Esophagus muscularis mucosa (tissue), 4 donors: ENCODE results near the gene C1orf116. TPM values are rescaled to one million over a fixed set of nuclear protein-coding genes. Genes with fewer than 3 reads are reported as not detected.
A peak's percentile ranks its signal among the peaks of the same experiment; 100 is the strongest.

Experiments
- DNase-seq: peaks from one replicate; pipeline ENCODE4 v3.0.0-alpha.2; 2017; ENCODE audit errors: extremely low spot score
- H3K27ac ChIP-seq, 4 donors: fragments of 200-600 bp; sonication (generic); replicated peaks in 1 of 4; 1 replicate in 3 of 4; 2 replicates in 1 of 4; pipeline ENCODE4 v1.5.1; 2016 to 2019; ENCODE audit warnings: mild to moderate bottlenecking in 1 of 4
- H3K27me3 ChIP-seq, 4 donors: fragments of 200-600 bp; sonication (generic); one replicate each; pipeline versions ENCODE4 v1.5.1 to v1.6.0; 2016 to 2019
- H3K36me3 ChIP-seq, 4 donors: fragments of 200-600 bp; sonication (generic); one replicate each; pipeline ENCODE4 v1.5.1; 2016 to 2019
- H3K4me1 ChIP-seq, 4 donors: fragments of 200-600 bp; sonication (generic); one replicate each; pipeline ENCODE4 v1.5.1; 2016 to 2019
- H3K4me3 ChIP-seq, 4 donors: fragments of 200-600 bp; sonication (generic); 1 replicate in 2 of 4; 2 replicates in 2 of 4; pipeline ENCODE4 v1.5.1; 2016 to 2019; ENCODE audit warnings: mild to moderate bottlenecking in 4 of 4, moderate library complexity in 1 of 4
- H3K9me3 ChIP-seq, 4 donors: fragments of 200-600 bp; sonication (generic); 1 replicate in 3 of 4; 2 replicates in 1 of 4; pipeline ENCODE4 v1.5.1; 2016 to 2019
- CTCF ChIP-seq, 3 experiments: fragments of 200-600 bp in 2 of 3; fragments of 450-650 bp in 1 of 3; sonication (generic) in 2 of 3; IDR thresholded peaks; one replicate each; pipeline ENCODE4 v1.5.1; 2017 to 2019; ENCODE audit warnings: antibody characterized with exemption in 3 of 3, mild to moderate bottlenecking in 2 of 3, moderate library complexity in 1 of 3
- EP300 ChIP-seq: sonication (generic); formaldehyde crosslinking; IDR thresholded peaks from one replicate; pipeline ENCODE4 v1.6.1; 2017; ENCODE audit warnings: antibody characterized with exemption
- POLR2A ChIP-seq: fragments of 450-650 bp; IDR thresholded peaks from one replicate; pipeline ENCODE4 v1.6.1; 2017; ENCODE audit warnings: antibody characterized with exemption, moderate library complexity, mild to moderate bottlenecking, low read depth
- POLR2AphosphoS5 ChIP-seq, 2 donors: sonication (generic); formaldehyde crosslinking; IDR thresholded peaks; one replicate each; pipeline ENCODE4 v1.6.1; 2017; ENCODE audit warnings: antibody characterized with exemption in 2 of 2
- WGBS: methylation state at CpG from one replicate; pipeline ENCODE4 v1.1.5; 2018; 5-methylcytosine and 5-hydroxymethylcytosine counted together
- intact Hi-C: fragments of 100-400 bp; cut with DNase I; formaldehyde crosslinking; loops from one replicate; pipeline ENCODE4 v1.15.1; 2023
- total RNA-seq, 4 donors: library from RNA; depleted of rRNA; stranded (reverse); fragments of >200 nt; gene quantifications; one replicate each; pipeline versions ENCODE4 v1.1.0 to v1.2.1, GENCODE V29; 2016

C1orf116 gene
- total RNA-seq, 4 donors from 2014 or later: under 0.01 to 0.32 (median 0.17) TPM

DNA sequence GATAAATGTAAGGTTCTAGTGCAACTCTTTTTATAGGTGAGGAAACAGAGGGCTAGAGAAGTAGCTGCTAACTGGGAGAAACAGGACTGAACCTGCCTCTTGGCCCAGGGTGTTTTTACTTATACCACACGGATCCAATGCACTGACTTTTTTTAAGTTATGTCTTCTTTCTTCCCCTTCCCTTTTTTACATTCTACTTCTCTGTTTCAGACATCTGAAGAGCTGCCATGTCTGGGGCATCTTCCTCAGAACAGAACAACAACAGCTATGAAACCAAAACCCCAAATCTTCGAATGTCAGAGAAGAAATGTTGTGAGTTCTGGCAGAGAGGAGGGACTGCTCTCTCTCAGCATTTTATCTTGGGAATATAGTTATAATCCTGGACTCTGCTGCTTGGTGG is 21.9 kb upstream of the C1orf116 start:
- TF ChIP-seq CTCF (IDR thresholded peaks at IDR 0.05) (no peak), POLR2AphosphoS5 (IDR thresholded peaks at IDR 0.05) (no peak), EP300 (no peak), POLR2A (no peak)
- Histone ChIP-seq H3K27me3 (no peaks in the 10 kb centered on the region), H3K9me3 (no peaks in the 10 kb centered on the region), H3K4me3 (no peak overlapping the region), H3K4me1 (peaks cover 19 to 28% (median 26%) of the 10 kb centered on the region in 4 donors), H3K36me3 (peaks cover 0 to 7% (median 0%) of the 10 kb centered on the region in 4 donors), H3K27ac (peak overlapping the region in 2 of 4 donors; percentile 93)
- 59% methylated on average over 2 of the region's 2 CpGs for WGBS
- DNase-seq: no peak
- intact Hi-C loops: loop anchor here (10.0 kb wide), 1 partner anchor 910 kb away; no protein-coding TSS in a partner anchor

GRCh38 chr1:207052911-207053769 is 20.6 kb upstream of the C1orf116 start, which contains the start of gene PFKFB2:
Gene PFKFB2, plus strand, starts transcription at chr1:207053275. Its CDS starts 1,443 bp downstream, at chr1:207054718.
- intact Hi-C loops: loop anchor here (10.0 kb wide), 1 partner anchor 912 kb away; no protein-coding TSS in a partner anchor
- no peaks in the 10 kb centered on the region for H3K9me3 ChIP-seq
- H3K27me3 ChIP-seq: no peaks in the 10 kb centered on the region
- DNase-seq: peak; percentile 98
- no peak for TF ChIP-seq EP300
- TF ChIP-seq POLR2AphosphoS5 (IDR thresholded peaks at IDR 0.05): peak; percentile 91 to 94
- TF ChIP-seq CTCF (IDR thresholded peaks at IDR 0.05): peak in 2 of 3 experiments; percentile 21 to 46
- TF ChIP-seq POLR2A: peak; percentile 78
- peak within 1 kb of the TSS; percentile 67 to 78 (median 69) for H3K4me3 ChIP-seq
- H3K4me1 ChIP-seq: peaks cover 25 to 41% (median 39%) of the 10 kb centered on the region in 4 donors
- WGBS: 6% methylated on average over 26 of the region's 56 CpGs
- peak within 1 kb of the TSS; percentile 90 to 93 (median 93) for H3K27ac ChIP-seq
- H3K36me3 ChIP-seq: peaks cover 0 to 18% (median 10%) of the 10 kb centered on the region in 4 donors

GRCh38 chr1:207051191-207051943 is 18.8 kb upstream of the C1orf116 start, which contains the start of gene YOD1:
Gene YOD1, minus strand, starts transcription at chr1:207051208. Its CDS starts 178 bp downstream, at chr1:207051030.
- intact Hi-C loops: loop anchor here (2.0 to 10.0 kb wide), 2 partner anchors 25 to 913 kb away; no protein-coding TSS in a partner anchor
- peak within 1 kb of the TSS; percentile 85 to 97 (median 88) for H3K4me3 ChIP-seq
- peak within 1 kb of the TSS; percentile 88 to 93 (median 92) for H3K27ac ChIP-seq
- H3K27me3 ChIP-seq: no peaks in the 10 kb centered on the region
- H3K4me1 ChIP-seq: peaks cover 35 to 58% (median 57%) of the 10 kb centered on the region in 4 donors
- 42% methylated on average over 15 of the region's 15 CpGs for WGBS
- TF ChIP-seq POLR2A (no peak), EP300 (no peak), CTCF (IDR thresholded peaks at IDR 0.05) (no peak), POLR2AphosphoS5 (IDR thresholded peaks at IDR 0.05) (no peak)
- H3K36me3 ChIP-seq: peaks cover 0 to 22% (median 13%) of the 10 kb centered on the region in 4 donors
- DNase-seq: no peak
- no peaks in the 10 kb centered on the region for H3K9me3 ChIP-seq

DNA sequence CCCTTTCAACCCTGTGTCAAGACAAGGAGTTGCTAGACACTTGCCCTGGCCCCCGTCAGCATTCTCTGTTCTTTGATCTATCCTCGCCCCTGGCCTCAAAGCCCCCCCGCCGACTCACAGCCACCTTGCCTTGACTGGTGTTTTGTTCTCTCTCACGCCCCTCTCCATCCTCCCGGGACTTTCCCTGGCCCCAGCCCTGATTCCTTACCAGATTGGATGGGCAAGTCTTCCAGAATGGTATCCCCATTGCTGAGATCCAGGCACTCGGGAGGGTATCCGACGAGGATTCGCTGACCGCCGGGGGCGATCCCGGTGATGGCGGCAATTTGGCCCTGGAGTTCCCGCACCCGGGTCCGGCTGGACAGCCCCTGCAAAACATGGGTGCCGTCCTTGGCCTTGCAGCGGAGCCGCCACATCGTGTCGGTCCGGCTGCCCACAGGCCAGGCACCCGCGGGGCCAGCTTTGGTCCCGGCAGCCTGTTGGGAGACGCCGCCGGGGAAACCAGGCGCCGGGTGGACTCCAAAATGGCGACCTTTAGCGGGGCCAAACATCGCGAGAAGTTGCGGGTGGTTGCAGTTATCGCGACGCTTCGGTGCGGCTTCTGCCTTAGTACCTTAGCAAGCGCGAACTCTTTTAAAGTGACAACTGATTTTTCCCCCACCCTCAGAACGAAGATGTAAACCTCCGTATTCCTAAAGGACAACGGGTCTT is 18.1 kb upstream of the C1orf116 start:
- Histone ChIP-seq H3K27me3 (no peaks in the 10 kb centered on the region), H3K9me3 (no peaks in the 10 kb centered on the region), H3K4me1 (peaks cover 42 to 66% (median 64%) of the 10 kb centered on the region in 4 donors), H3K4me3 (peak overlapping the region; percentile 85 to 97 (median 88)), H3K36me3 (peaks cover 0 to 19% (median 11%) of the 10 kb centered on the region in 4 donors), H3K27ac (peak overlapping the region; percentile 88 to 93 (median 89))
- intact Hi-C loops: loop anchor here (2.0 to 10.0 kb wide), 2 partner anchors 26 to 914 kb away; no protein-coding TSS in a partner anchor
- peak; percentile 95 for DNase-seq
- TF ChIP-seq POLR2A (no peak), CTCF (IDR thresholded peaks at IDR 0.05) (peak in 1 of 3 experiments; percentile 14), POLR2AphosphoS5 (IDR thresholded peaks at IDR 0.05) (peak; percentile 66 to 68)
- 1% methylated on average over 9 of the region's 47 CpGs for WGBS
